MM.1S (cell line): ENCODE data around the gene FMR1.

ENCODE experiments used
- DNase-seq: peaks from one replicate; pipeline ENCODE4 v3.0.0-alpha.2; 2015
- H2AFZ ChIP-seq: fragments of 300-600 bp; sonication (generic); 2 replicates; pipeline ENCODE4 v1.6.0; 2016; ENCODE audit warnings: antibody characterized with exemption, low read length
- H3F3A ChIP-seq: fragments of 300-600 bp; sonication (generic); 2 replicates; pipeline ENCODE4 v1.6.1; 2016; ENCODE audit warnings: mild to moderate bottlenecking, antibody characterized with exemption, low read length, moderate library complexity, mixed read lengths; ENCODE audit not compliant: insufficient read depth
- H3K27ac ChIP-seq: fragments of 300-600 bp; sonication (generic); 2 replicates; pipeline ENCODE4 v1.5.1; 2016; ENCODE audit warnings: mild to moderate bottlenecking, low read length
- H3K27me3 ChIP-seq: fragments of 300-600 bp; sonication (generic); replicated peaks from 2 replicates; pipeline ENCODE4 v1.6.0; 2016; ENCODE audit warnings: low read length; ENCODE audit not compliant: insufficient read depth
- H3K36me3 ChIP-seq: fragments of 300-600 bp; sonication (generic); replicated peaks from 2 replicates; pipeline ENCODE4 v1.6.1; 2016; ENCODE audit warnings: mild to moderate bottlenecking, low read length, mixed read lengths; ENCODE audit not compliant: insufficient read depth
- H3K4me1 ChIP-seq: fragments of 300-600 bp; sonication (generic); 2 replicates; pipeline ENCODE4 v1.6.1; 2016; ENCODE audit warnings: low read length, mixed read lengths
- H3K4me2 ChIP-seq: fragments of 300-600 bp; sonication (generic); 2 replicates; pipeline ENCODE4 v1.6.0; 2016; ENCODE audit warnings: low read depth, low read length
- H3K4me3 ChIP-seq: fragments of 300-600 bp; sonication (generic); 2 replicates; pipeline ENCODE4 v1.5.1; 2016; ENCODE audit warnings: low read length, mixed read lengths
- H3K79me2 ChIP-seq: fragments of 300-600 bp; sonication (generic); 2 replicates; pipeline ENCODE4 v1.6.1; 2016; ENCODE audit warnings: mixed run types, low read length, mixed read lengths
- H3K9ac ChIP-seq: fragments of 300-600 bp; sonication (generic); 2 replicates; pipeline ENCODE4 v1.6.1; 2016; ENCODE audit warnings: low read length, mixed read lengths
- H3K9me2 ChIP-seq: fragments of 300-600 bp; sonication (generic); replicated peaks from 2 replicates; pipeline ENCODE4 v1.6.1; 2016; ENCODE audit warnings: mild to moderate bottlenecking, low read length, mixed read lengths; ENCODE audit not compliant: insufficient read depth
- H3K9me3 ChIP-seq: fragments of 300-600 bp; sonication (generic); replicated peaks from 2 replicates; pipeline ENCODE4 v1.6.1; 2016; ENCODE audit warnings: mild to moderate bottlenecking, low read length, mixed read lengths; ENCODE audit not compliant: insufficient read depth
- H4K20me1 ChIP-seq: fragments of 300-600 bp; sonication (generic); 2 replicates; pipeline ENCODE4 v1.6.1; 2016; ENCODE audit warnings: mild to moderate bottlenecking, low read length, moderate library complexity, mixed read lengths; ENCODE audit not compliant: insufficient read depth
- EZH2 ChIP-seq: fragments of 300-600 bp; sonication (generic); optimal IDR thresholded peaks from 2 replicates; pipeline ENCODE3; 2017; ENCODE audit warnings: low read depth, mild to moderate bottlenecking, antibody characterized with exemption, low read length, mixed read lengths
- EZH2phosphoT487 ChIP-seq: fragments of 300-600 bp; sonication (generic); IDR thresholded peaks from 2 replicates; pipeline ENCODE4 v1.6.1; 2018; ENCODE audit warnings: antibody characterized with exemption, low read length
- TF ChIP-seq, protein P1 (sequence below): fragments of 300-600 bp; sonication (generic); IDR thresholded peaks from 2 replicates; pipeline ENCODE4 v1.5.1; 2016; ENCODE audit warnings: antibody characterized with exemption, low read length, mixed read lengths

Gene FMR1

DNA sequence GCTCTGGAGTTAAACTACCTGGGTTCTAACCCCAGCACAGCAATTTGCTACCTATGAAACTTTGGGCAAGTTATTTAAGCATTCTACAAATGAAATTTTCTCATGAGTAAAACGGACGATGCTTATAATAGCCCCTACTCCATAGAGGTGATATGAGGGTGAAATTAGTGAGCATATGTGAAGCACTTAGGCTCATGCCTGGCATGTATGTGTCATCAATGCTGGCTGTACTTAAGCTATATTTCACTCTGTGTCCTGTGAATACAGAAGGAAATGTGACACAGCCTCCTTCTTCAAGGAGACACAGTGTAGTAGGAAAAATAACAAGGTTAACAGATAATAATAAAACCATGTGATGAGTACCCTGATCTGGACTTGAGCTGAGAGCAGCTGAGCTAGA, 49.0 kb downstream of the FMR1 start:
- H3K9ac ChIP-seq = no peak overlapping the region
- H3K9me3 ChIP-seq = no peaks in the 10 kb centered on the region
- H3K36me3 ChIP-seq = no peaks in the 10 kb centered on the region
- H3K4me2 ChIP-seq = no peak overlapping the region
- no peaks in the 10 kb centered on the region for H3K79me2 ChIP-seq
- H3K27ac ChIP-seq = no peak overlapping the region
- TF ChIP-seq, protein P1, sequence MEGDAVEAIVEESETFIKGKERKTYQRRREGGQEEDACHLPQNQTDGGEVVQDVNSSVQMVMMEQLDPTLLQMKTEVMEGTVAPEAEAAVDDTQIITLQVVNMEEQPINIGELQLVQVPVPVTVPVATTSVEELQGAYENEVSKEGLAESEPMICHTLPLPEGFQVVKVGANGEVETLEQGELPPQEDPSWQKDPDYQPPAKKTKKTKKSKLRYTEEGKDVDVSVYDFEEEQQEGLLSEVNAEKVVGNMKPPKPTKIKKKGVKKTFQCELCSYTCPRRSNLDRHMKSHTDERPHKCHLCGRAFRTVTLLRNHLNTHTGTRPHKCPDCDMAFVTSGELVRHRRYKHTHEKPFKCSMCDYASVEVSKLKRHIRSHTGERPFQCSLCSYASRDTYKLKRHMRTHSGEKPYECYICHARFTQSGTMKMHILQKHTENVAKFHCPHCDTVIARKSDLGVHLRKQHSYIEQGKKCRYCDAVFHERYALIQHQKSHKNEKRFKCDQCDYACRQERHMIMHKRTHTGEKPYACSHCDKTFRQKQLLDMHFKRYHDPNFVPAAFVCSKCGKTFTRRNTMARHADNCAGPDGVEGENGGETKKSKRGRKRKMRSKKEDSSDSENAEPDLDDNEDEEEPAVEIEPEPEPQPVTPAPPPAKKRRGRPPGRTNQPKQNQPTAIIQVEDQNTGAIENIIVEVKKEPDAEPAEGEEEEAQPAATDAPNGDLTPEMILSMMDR = no peak
- TF ChIP-seq EZH2 = no peak
- no peak for TF ChIP-seq EZH2phosphoT487
- H3K27me3 ChIP-seq = no peaks in the 10 kb centered on the region
- H3K4me3 ChIP-seq = no peak overlapping the region
- no peak for DNase-seq
- H4K20me1 ChIP-seq = no peaks in the 10 kb centered on the region
- H3K4me1 ChIP-seq = no peaks in the 10 kb centered on the region
- no peaks in the 10 kb centered on the region for H3F3A ChIP-seq
- no peak overlapping the region for H2AFZ ChIP-seq
- H3K9me2 ChIP-seq = no peaks in the 10 kb centered on the region

DNA sequence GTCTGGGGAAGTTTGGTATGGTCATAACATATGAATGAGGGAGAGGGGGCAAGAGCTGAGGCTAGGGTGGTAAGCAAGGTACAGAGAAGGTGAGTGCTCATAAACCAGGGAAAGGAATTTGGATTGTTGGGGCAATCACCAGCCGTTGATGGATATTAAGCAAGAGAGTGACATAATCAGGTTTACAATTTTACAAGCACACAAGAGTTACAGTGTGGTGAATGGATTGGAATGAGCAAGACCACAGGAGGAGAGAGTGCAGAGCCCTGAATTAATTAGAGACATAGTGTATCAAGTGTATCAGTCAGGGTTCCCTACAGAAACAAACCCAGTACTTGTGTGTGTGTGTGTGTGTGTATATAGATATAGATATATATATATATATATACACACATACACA, 50.8 kb downstream of the FMR1 start:
- Histone ChIP-seq H3K9ac (no peak overlapping the region), H3K4me3 (no peak overlapping the region), H3K9me3 (no peaks in the 10 kb centered on the region), H3K9me2 (no peaks in the 10 kb centered on the region), H3F3A (no peaks in the 10 kb centered on the region), H3K27ac (no peak overlapping the region), H2AFZ (no peak overlapping the region), H3K27me3 (no peaks in the 10 kb centered on the region), H3K79me2 (no peaks in the 10 kb centered on the region), H4K20me1 (no peaks in the 10 kb centered on the region), H3K4me2 (no peak overlapping the region), H3K4me1 (no peaks in the 10 kb centered on the region), H3K36me3 (no peaks in the 10 kb centered on the region)
- TF ChIP-seq, protein P1 = no peak
- TF ChIP-seq EZH2phosphoT487 = no peak
- TF ChIP-seq EZH2 = no peak
- no peak for DNase-seq

DNA sequence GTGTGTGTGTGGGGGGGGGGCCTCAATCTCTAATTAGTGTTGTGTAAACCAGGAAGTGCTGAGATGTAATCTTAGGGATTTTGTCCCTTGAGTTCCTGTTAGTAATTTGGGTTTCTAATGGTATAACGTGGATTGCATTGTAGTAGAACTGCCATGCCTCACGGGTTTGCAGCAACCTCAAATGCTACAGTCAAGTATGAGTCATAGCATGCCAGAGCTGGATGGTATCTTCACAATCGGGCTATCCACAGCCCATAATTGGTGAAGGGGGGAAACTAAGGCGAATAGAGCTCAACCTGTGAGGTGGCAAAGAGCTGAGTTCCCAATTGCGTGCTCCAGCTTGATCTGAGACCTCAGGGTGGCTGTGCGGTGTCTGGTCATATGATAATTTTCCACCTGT, 67.2 kb downstream of the FMR1 start:
- Histone ChIP-seq H3K9me3 (no peaks in the 10 kb centered on the region), H3K27ac (no peak overlapping the region), H3K9me2 (no peaks in the 10 kb centered on the region), H3F3A (no peaks in the 10 kb centered on the region), H3K4me1 (no peaks in the 10 kb centered on the region), H3K4me2 (no peak overlapping the region), H3K27me3 (no peaks in the 10 kb centered on the region), H3K36me3 (no peaks in the 10 kb centered on the region), H3K9ac (no peak overlapping the region), H4K20me1 (no peaks in the 10 kb centered on the region), H3K79me2 (no peaks in the 10 kb centered on the region), H2AFZ (no peak overlapping the region), H3K4me3 (no peak overlapping the region)
- TF ChIP-seq, protein P1 = no peak
- no peak for TF ChIP-seq EZH2
- TF ChIP-seq EZH2phosphoT487 = no peak
- no peak for DNase-seq
